Peyer's patch (tissue), 4 donors: ENCODE data around the gene OR3A1. TPM values are rescaled to one million over a fixed set of nuclear protein-coding genes. Genes with fewer than 3 reads are reported as not detected.
"Not testable (repeated sequence)": the region's sequence is repeated elsewhere in the genome, so short reads cannot be mapped to it uniquely, and the experiment has no call there.

Experiments used
- DNase-seq, 3 donors: peaks; one replicate each; pipeline ENCODE4 v3.0.0-alpha.2; 2017 to 2019
- H3K27ac ChIP-seq, 4 donors: fragments of 200-600 bp; sonication (generic); one replicate each; pipeline ENCODE4 v1.5.1; 2016 to 2019
- H3K27me3 ChIP-seq, 2 donors: fragments of 200-600 bp; sonication (generic); one replicate each; pipeline ENCODE4 v1.5.1; 2019
- H3K36me3 ChIP-seq, 3 donors: fragments of 200-600 bp; sonication (generic); one replicate each; pipeline ENCODE4 v1.5.1; 2016 to 2019
- H3K4me1 ChIP-seq, 4 donors: fragments of 200-600 bp; sonication (generic); one replicate each; pipeline ENCODE4 v1.5.1; 2016 to 2019
- H3K4me3 ChIP-seq, 4 donors: fragments of 200-600 bp; sonication (generic); 1 replicate in 3 of 4; 2 replicates in 1 of 4; pipeline ENCODE4 v1.5.1; 2016 to 2019; ENCODE audit warnings: mild to moderate bottlenecking in 1 of 4
- H3K9me3 ChIP-seq, 4 donors: fragments of 200-600 bp; sonication (generic); one replicate each; pipeline ENCODE4 v1.5.1; 2016 to 2019; ENCODE audit warnings: mild to moderate bottlenecking in 1 of 4
- POLR2A ChIP-seq, 2 donors: fragments of 450-650 bp; IDR thresholded peaks; one replicate each; pipeline ENCODE4 v1.5.1; 2017; ENCODE audit warnings: antibody characterized with exemption in 2 of 2, mild to moderate bottlenecking in 2 of 2, moderate library complexity in 2 of 2
- total RNA-seq, 4 donors: library from RNA; depleted of rRNA; stranded (reverse); fragments of >200 nt; gene quantifications; one replicate each; pipeline ENCODE4 v1.1.0, GENCODE V29; 2016
- TF ChIP-seq, protein P1 (sequence below), 6 experiments: fragments of 450-650 bp in 4 of 6; fragments of 200-600 bp in 2 of 6; sonication (generic) in 1 of 6; IDR thresholded peaks; one replicate each; pipeline ENCODE4 v1.5.1; 2017 to 2019; ENCODE audit warnings: antibody characterized with exemption in 6 of 6, mild to moderate bottlenecking in 3 of 6, moderate library complexity in 1 of 6

The OR3A1 gene
- total RNA-seq, 4 donors from 2014 or later: not detected

DNA sequence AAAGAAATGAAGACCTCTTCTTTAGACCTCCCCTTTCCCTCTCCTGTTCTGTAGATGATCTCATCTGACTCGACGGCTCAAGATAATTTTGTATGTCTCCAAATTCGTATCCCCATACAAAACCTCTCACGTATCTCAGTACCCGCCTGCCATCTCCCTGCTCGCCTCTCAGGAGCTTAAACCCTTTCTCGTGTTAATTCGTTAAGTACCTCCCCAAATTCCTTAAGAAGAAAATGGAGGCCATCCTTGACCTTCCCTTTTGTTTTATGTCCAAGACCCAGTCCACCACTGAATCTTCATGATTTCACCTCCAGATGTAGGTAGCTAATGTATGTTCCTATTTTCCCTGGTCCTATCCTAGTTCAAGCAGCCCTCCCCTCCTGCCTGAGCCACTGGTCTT lies 41.6 kb downstream of the OR3A1 start:
- TF ChIP-seq POLR2A (IDR thresholded peaks at IDR 0.05): no peak
- TF ChIP-seq, protein P1, sequence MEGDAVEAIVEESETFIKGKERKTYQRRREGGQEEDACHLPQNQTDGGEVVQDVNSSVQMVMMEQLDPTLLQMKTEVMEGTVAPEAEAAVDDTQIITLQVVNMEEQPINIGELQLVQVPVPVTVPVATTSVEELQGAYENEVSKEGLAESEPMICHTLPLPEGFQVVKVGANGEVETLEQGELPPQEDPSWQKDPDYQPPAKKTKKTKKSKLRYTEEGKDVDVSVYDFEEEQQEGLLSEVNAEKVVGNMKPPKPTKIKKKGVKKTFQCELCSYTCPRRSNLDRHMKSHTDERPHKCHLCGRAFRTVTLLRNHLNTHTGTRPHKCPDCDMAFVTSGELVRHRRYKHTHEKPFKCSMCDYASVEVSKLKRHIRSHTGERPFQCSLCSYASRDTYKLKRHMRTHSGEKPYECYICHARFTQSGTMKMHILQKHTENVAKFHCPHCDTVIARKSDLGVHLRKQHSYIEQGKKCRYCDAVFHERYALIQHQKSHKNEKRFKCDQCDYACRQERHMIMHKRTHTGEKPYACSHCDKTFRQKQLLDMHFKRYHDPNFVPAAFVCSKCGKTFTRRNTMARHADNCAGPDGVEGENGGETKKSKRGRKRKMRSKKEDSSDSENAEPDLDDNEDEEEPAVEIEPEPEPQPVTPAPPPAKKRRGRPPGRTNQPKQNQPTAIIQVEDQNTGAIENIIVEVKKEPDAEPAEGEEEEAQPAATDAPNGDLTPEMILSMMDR (IDR thresholded peaks at IDR 0.05): no peak
- Histone ChIP-seq H3K36me3 (no peaks in the 10 kb centered on the region), H3K27me3 (no peaks in the 10 kb centered on the region), H3K4me3 (no peak overlapping the region), H3K9me3 (no peaks in the 10 kb centered on the region), H3K27ac (no peak overlapping the region), H3K4me1 (no peaks in the 10 kb centered on the region)
- no peak for DNase-seq

DNA sequence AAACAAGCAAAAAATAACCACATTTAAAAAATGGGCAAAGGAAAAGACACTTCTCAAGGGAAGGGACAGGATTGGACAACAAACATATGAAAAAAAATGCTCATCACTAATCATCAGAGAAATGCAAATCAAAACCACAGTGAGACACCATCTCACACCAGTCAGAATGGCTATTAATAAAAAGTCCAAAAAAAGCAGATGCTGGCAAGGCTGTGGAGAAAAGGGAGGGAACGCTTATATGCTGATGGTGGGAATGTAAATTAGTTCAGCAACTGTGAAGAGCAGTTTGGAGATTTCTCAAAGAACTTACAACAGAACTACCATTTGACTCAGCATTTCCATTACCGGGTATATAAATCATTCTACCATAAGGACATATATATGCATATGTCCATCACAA lies 49.1 kb downstream of the OR3A1 start:
- H3K4me3 ChIP-seq, DNase-seq, H3K27ac ChIP-seq, H3K27me3 ChIP-seq, H3K36me3 ChIP-seq, H3K4me1 ChIP-seq, H3K9me3 ChIP-seq: not testable (repeated sequence)

DNA sequence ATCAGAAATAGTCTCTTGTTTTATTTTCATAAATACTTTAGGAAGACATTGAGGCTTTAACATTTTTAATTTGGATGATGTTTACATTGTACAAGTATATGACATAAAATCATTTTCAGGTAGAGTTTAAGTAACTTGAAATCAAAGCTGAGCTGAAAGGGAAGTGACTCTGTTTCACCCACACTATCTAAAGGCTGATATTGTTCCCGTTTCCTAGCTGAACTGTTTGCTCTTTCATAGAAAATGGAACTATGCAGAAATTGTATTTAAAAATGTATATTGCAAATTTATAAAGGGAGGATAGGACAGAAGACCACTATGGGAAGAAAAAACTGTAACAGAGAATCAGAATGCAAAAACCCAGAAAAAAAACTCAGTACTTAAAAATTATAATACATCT lies 53.3 kb downstream of the OR3A1 start:
- H3K27ac ChIP-seq, DNase-seq, H3K27me3 ChIP-seq, H3K4me3 ChIP-seq, H3K4me1 ChIP-seq, H3K36me3 ChIP-seq, H3K9me3 ChIP-seq: not testable (repeated sequence)

DNA sequence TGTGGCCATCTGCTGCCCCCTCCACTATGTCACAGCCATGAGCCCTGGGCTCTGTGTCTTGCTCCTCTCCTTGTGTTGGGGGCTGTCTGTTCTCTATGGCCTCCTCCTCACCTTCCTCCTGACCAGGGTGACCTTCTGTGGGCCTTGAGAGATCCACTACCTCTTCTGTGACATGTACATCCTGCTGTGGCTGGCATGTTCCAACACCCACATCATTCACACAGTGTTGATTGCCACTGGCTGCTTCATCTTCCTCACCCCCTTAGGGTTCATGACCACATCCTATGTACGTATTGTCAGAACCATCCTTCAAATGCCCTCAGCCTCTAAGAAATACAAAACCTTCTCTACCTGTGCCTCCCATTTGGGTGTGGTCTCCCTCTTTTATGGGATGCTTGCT lies 57.1 kb downstream of the OR3A1 start:
- H3K36me3 ChIP-seq, H3K27ac ChIP-seq, DNase-seq, H3K4me1 ChIP-seq, H3K9me3 ChIP-seq, H3K27me3 ChIP-seq, H3K4me3 ChIP-seq: not testable (repeated sequence)

Other genes with a start within 250 kb of the OR3A1 start
- not detected for gene OR1D5, start 234.8 kb downstream of the OR3A1 start, total RNA-seq
- gene OR1D2, start 193.9 kb downstream of the OR3A1 start, total RNA-seq: not detected
- gene OR1G1, start 170.8 kb downstream of the OR3A1 start, total RNA-seq: not detected
- not detected for gene OR1A2, start 100.8 kb downstream of the OR3A1 start, total RNA-seq
- not detected for gene OR1A1, start 90.7 kb downstream of the OR3A1 start, total RNA-seq
- gene OR3A2, start 87.9 kb upstream of the OR3A1 start, total RNA-seq: not detected
- not detected for gene OR1E1, start 100.0 kb upstream of the OR3A1 start, total RNA-seq
- not detected for gene OR3A3, start 113.0 kb upstream of the OR3A1 start, total RNA-seq
- gene OR1E2, start 135.5 kb upstream of the OR3A1 start, total RNA-seq: not detected
- gene SPATA22, start 173.5 kb upstream of the OR3A1 start, total RNA-seq: not detected
- 10 to 100 TPM; 11.4 to 27.7 (median 17.0) TPM for gene ASPA, start 177.6 kb upstream of the OR3A1 start, total RNA-seq